Mesenchymal stem cell (in vitro differentiated cells and primary cell): Measurements from ENCODE around the gene MRPL52.

Source experiments
- DNase-seq: peaks from one replicate; pipeline ENCODE4 v3.0.0-alpha.2; 2013
- H2AFZ ChIP-seq: one replicate; pipeline ENCODE4 v1.6.1; 2013; ENCODE audit warnings: low read depth, mild to moderate bottlenecking, control low read depth, inconsistent platforms, low read length, moderate library complexity
- H2AK5ac ChIP-seq: 2 replicates; pipeline ENCODE4 v1.6.1; 2013; ENCODE audit warnings: low read length, moderate library complexity, mild to moderate bottlenecking, inconsistent platforms; ENCODE audit not compliant: severe bottlenecking
- H2BK120ac ChIP-seq: one replicate; pipeline ENCODE4 v1.6.1; 2013; ENCODE audit warnings: low read depth, mild to moderate bottlenecking, inconsistent platforms, low read length, moderate library complexity
- H2BK12ac ChIP-seq, 2 experiments: one replicate each; pipeline ENCODE4 v1.6.1; 2013; ENCODE audit warnings: inconsistent platforms in 2 of 2, low read length in 2 of 2, mild to moderate bottlenecking in 2 of 2, moderate library complexity in 2 of 2, control low read depth in 1 of 2
- H2BK15ac ChIP-seq: one replicate; pipeline ENCODE4 v1.6.1; 2013; ENCODE audit warnings: mild to moderate bottlenecking, low read depth, inconsistent platforms; ENCODE audit not compliant: poor library complexity, severe bottlenecking
- H2BK5ac ChIP-seq: 2 replicates; pipeline ENCODE4 v1.6.1; 2013; ENCODE audit warnings: low read depth, mild to moderate bottlenecking, low read length, control low read depth, inconsistent platforms; ENCODE audit not compliant: poor library complexity, severe bottlenecking
- H3K14ac ChIP-seq, 2 experiments: one replicate each; pipeline ENCODE4 v1.6.1; 2013; ENCODE audit warnings: inconsistent platforms in 2 of 2, low read length in 2 of 2, control low read depth in 1 of 2, mild to moderate bottlenecking in 1 of 2, moderate library complexity in 1 of 2
- H3K18ac ChIP-seq, 2 experiments: one replicate each; pipeline ENCODE4 v1.6.1; 2013; ENCODE audit warnings: inconsistent platforms in 2 of 2, low read length in 2 of 2, control low read depth in 1 of 2, low read depth in 1 of 2, mild to moderate bottlenecking in 1 of 2
- H3K23ac ChIP-seq, 2 experiments: one replicate each; pipeline ENCODE4 v1.6.1; 2013; ENCODE audit warnings: inconsistent platforms in 2 of 2, low read length in 2 of 2, mild to moderate bottlenecking in 2 of 2, moderate library complexity in 2 of 2, control low read depth in 1 of 2
- H3K27ac ChIP-seq: 2 replicates; pipeline ENCODE4 v1.5.1; 2013; ENCODE audit warnings: mild to moderate bottlenecking, moderate library complexity, low read length, control low read depth, inconsistent platforms; ENCODE audit not compliant: poor library complexity, severe bottlenecking
- H3K27me3 ChIP-seq, 2 experiments: 2 replicates each; pipeline versions ENCODE4 v1.6.1 to v1.7.0; 2013; ENCODE audit warnings: low read length in 2 of 2, mild to moderate bottlenecking in 2 of 2, moderate library complexity in 2 of 2, control low read depth in 1 of 2, inconsistent platforms in 1 of 2; ENCODE audit not compliant: control insufficient read depth in 1 of 2, insufficient read depth in 1 of 2
- H3K36me3 ChIP-seq, 2 experiments: 2 replicates each; pipeline versions ENCODE4 v1.6.1 to v1.7.0; 2013; ENCODE audit warnings: low read length in 2 of 2, control low read depth in 1 of 2, inconsistent platforms in 1 of 2, low read depth in 1 of 2, mild to moderate bottlenecking in 1 of 2; ENCODE audit not compliant: insufficient read depth in 2 of 2, control insufficient read depth in 1 of 2
- H3K4ac ChIP-seq, 2 experiments: one replicate each; pipeline ENCODE4 v1.6.1; 2013; ENCODE audit warnings: inconsistent platforms in 2 of 2, low read length in 2 of 2, mild to moderate bottlenecking in 2 of 2, moderate library complexity in 2 of 2, control low read depth in 1 of 2, low read depth in 1 of 2
- H3K4me1 ChIP-seq: 2 replicates; pipeline ENCODE4 v1.6.1; 2013; ENCODE audit warnings: low read depth, low read length, control low read depth; ENCODE audit not compliant: control insufficient read depth, insufficient read depth
- H3K4me2 ChIP-seq: 2 replicates; pipeline ENCODE4 v1.6.1; 2013; ENCODE audit warnings: low read length, mild to moderate bottlenecking, inconsistent platforms; ENCODE audit not compliant: poor library complexity, severe bottlenecking
- H3K4me3 ChIP-seq, 2 experiments: 2 replicates each; pipeline versions ENCODE4 v1.5.1 to v1.7.0; 2013; ENCODE audit warnings: low read length in 2 of 2, mild to moderate bottlenecking in 2 of 2, control low read depth in 1 of 2, low read depth in 1 of 2; ENCODE audit not compliant: insufficient read depth in 1 of 2
- H3K79me1 ChIP-seq: replicated peaks from 2 replicates; pipeline ENCODE4 v1.6.1; 2013; ENCODE audit warnings: mild to moderate bottlenecking, control low read depth, low read length, inconsistent platforms; ENCODE audit not compliant: poor library complexity, severe bottlenecking
- H3K9ac ChIP-seq: 2 replicates; pipeline ENCODE4 v1.7.0; 2013; ENCODE audit warnings: mild to moderate bottlenecking, low read length, moderate library complexity
- H3K9me3 ChIP-seq: 2 replicates; pipeline ENCODE4 v1.7.0; 2013; ENCODE audit warnings: mild to moderate bottlenecking, low read length; ENCODE audit not compliant: control insufficient read depth
- H4K8ac ChIP-seq: one replicate; pipeline ENCODE4 v1.6.1; 2013; ENCODE audit warnings: inconsistent platforms, mild to moderate bottlenecking, low read length, moderate library complexity
- H4K91ac ChIP-seq: one replicate; pipeline ENCODE4 v1.6.1; 2013; ENCODE audit warnings: mild to moderate bottlenecking, low read length, inconsistent platforms
- WGBS: methylation state at CpG from one replicate; pipeline ENCODE4 v1.1.7; 2013; ENCODE audit warnings: mixed read lengths; 5-methylcytosine and 5-hydroxymethylcytosine counted together

MRPL52 gene

GRCh38 chr14:22864979-22865378 lies 35.3 kb downstream of the MRPL52 start:
- no peak overlapping the region for H2AFZ ChIP-seq
- DNase-seq, result no peak
- no peaks in the 10 kb centered on the region for H3K79me1 ChIP-seq
- no peaks in the 10 kb centered on the region for H3K9me3 ChIP-seq
- H2AK5ac ChIP-seq, result no peak overlapping the region
- no peak overlapping the region for H3K4ac ChIP-seq
- H2BK5ac ChIP-seq, result no peak overlapping the region
- H3K27ac ChIP-seq, result no peak overlapping the region
- no peak overlapping the region for H3K4me3 ChIP-seq
- no peaks in the 10 kb centered on the region for H3K27me3 ChIP-seq
- H3K4me2 ChIP-seq, result no peak overlapping the region
- no peak overlapping the region for H3K14ac ChIP-seq
- H3K23ac ChIP-seq, result no peak overlapping the region
- WGBS, result no CpG with 5 or more reads among the region's 4 CpGs
- H2BK120ac ChIP-seq, result no peak overlapping the region
- no peak overlapping the region for H2BK12ac ChIP-seq
- H4K8ac ChIP-seq, result no peak overlapping the region
- no peak overlapping the region for H3K18ac ChIP-seq
- H3K9ac ChIP-seq, result no peak overlapping the region
- H4K91ac ChIP-seq, result no peak overlapping the region
- H2BK15ac ChIP-seq, result no peak overlapping the region
- H3K4me1 ChIP-seq, result no peaks in the 10 kb centered on the region
- H3K36me3 ChIP-seq, result no peaks in the 10 kb centered on the region

- Histone ChIP-seq H2BK120ac (no peak overlapping the region), H2BK12ac (peak overlapping the region in 1 of 2 experiments; percentile 18), H3K4me1 (peaks cover 3% of the 10 kb centered on the region), H3K79me1 (no peaks in the 10 kb centered on the region), H3K27ac (no peak overlapping the region), H3K36me3 (no peaks in the 10 kb centered on the region), H4K91ac (no peak overlapping the region), H4K8ac (peak overlapping the region; percentile 19), H3K9me3 (no peaks in the 10 kb centered on the region), H3K9ac (no peak overlapping the region), H3K14ac (no peak overlapping the region), H3K18ac (no peak overlapping the region), H3K23ac (no peak overlapping the region), H3K4me3 (no peak overlapping the region), H3K27me3 (no peaks in the 10 kb centered on the region), H3K4me2 (no peak overlapping the region), H3K4ac (no peak overlapping the region), H2BK5ac (no peak overlapping the region), H2AFZ (no peak overlapping the region), H2BK15ac (no peak overlapping the region), H2AK5ac (no peak overlapping the region)
- no peak for DNase-seq
- 48% methylated on average over 4 of the region's 6 CpGs for WGBS
These were observed 36.0 kb downstream of the MRPL52 start for GRCh38 chr14:22865424-22866405.

- Histone ChIP-seq H3K14ac (no peak overlapping the region), H3K4ac (no peak overlapping the region), H3K4me2 (no peak overlapping the region), H3K9me3 (no peaks in the 10 kb centered on the region), H2AK5ac (no peak overlapping the region), H3K9ac (no peak overlapping the region), H4K8ac (no peak overlapping the region), H4K91ac (no peak overlapping the region), H3K27me3 (no peaks in the 10 kb centered on the region), H2BK15ac (no peak overlapping the region), H3K4me1 (peaks cover 3% of the 10 kb centered on the region), H2BK5ac (no peak overlapping the region), H2BK12ac (no peak overlapping the region), H3K79me1 (no peaks in the 10 kb centered on the region), H2BK120ac (no peak overlapping the region), H3K4me3 (no peak overlapping the region), H2AFZ (no peak overlapping the region), H3K27ac (no peak overlapping the region), H3K18ac (no peak overlapping the region), H3K23ac (no peak overlapping the region), H3K36me3 (no peaks in the 10 kb centered on the region)
- no peak for DNase-seq
- WGBS, result 96% methylated on average over 4 of the region's 5 CpGs
These were observed 37.2 kb downstream of the MRPL52 start for GRCh38 chr14:22866874-22867273.

- Histone ChIP-seq H3K4me2 (peak overlapping the region; percentile 76), H3K36me3 (peaks cover 20 to 23% of the 10 kb centered on the region in 2 experiments), H3K9me3 (no peaks in the 10 kb centered on the region), H3K27ac (peak overlapping the region; percentile 88), H3K18ac (no peak overlapping the region), H2BK5ac (no peak overlapping the region), H3K4me1 (peaks cover 15% of the 10 kb centered on the region), H3K14ac (no peak overlapping the region), H3K27me3 (no peaks in the 10 kb centered on the region), H2BK120ac (no peak overlapping the region), H2BK12ac (no peak overlapping the region), H3K9ac (peak overlapping the region; percentile 95), H3K4ac (no peak overlapping the region), H3K4me3 (peak overlapping the region in 1 of 2 experiments; percentile 87), H4K91ac (no peak overlapping the region), H4K8ac (no peak overlapping the region), H3K79me1 (peaks cover 17% of the 10 kb centered on the region), H2BK15ac (no peak overlapping the region), H2AK5ac (no peak overlapping the region), H2AFZ (no peak overlapping the region), H3K23ac (no peak overlapping the region)
- WGBS, result no CpG with 5 or more reads among the region's 1 CpG
- DNase-seq, result no peak
These were observed 41.1 kb downstream of the MRPL52 start for GRCh38 chr14:22870811-22871223.
